Activated CD4-positive, alpha-beta T cell treated with anti-CD3 and anti-CD28 coated beads, Interleukin-2, amount 50 U/mL, for 48 hours (primary cell): ENCODE data around the gene SRSF7.

ENCODE experiments used
- DNase-seq, 2 experiments: peaks; one replicate each; pipeline ENCODE4 v3.0.0-alpha.2; 2020

Gene SRSF7

GRCh38 chr2:38700113-38700785 is 50.9 kb downstream of the SRSF7 start:
- no peak for DNase-seq

DNA sequence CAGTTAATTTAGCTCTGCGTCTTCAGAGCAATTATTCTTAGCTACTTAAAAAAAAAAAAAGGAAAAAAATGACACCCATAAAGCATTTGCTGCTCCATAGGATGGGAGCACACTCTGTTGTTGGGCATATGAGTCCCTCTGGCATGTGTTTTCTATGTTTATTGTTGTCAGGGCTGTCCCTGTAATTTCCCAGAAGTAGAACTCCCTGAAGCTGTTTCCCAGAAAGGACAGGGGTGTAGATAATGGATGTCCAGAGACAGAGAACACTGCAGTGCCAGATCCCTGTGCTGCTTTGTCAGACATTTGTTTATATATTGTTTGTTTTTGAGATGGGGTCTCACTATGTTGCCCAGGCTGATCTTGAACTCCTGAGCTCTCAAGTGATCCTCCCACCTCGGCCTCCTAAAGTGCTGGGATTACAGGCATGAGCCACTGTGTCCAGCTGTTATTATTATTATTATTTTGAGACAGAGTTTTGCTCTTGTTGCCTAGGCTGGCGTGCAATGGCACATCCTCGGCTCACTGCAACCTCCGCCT is 52.6 kb downstream of the SRSF7 start:
- no peak for DNase-seq

DNA sequence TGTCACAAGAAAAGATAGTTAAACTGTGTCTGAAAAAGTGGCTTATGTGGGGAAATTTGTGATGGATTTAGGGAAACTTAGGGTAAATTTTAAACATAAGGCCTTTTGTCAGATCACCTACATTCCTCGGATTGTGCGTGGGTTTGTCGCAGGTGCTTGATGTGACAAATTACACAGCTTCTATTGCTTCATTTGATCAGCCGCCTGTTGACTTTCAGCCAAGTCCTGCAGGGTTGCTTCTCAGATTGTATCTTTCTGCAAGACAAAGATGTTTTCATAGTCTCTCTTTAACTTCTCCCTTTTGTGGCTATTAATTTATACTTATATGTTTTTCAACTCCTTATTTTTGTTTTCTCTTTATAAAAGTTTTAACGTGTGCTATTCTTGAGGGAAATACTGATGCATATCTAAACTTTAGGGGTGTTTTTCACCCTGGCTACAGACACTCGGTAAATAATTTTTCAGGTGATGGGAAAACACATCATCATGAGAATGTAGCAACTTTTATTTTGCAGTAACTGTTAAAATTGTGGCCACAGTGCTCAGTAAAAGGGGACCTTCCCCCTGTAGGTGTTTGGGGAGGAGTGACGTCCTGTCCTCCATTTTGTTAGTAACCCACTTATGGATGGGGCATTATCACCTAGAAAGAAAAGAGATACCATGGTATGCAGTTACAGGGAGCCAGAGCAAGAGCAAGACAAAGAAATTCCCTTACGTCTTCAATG is 53.9 kb downstream of the SRSF7 start:
- DNase-seq, result peak in 1 of 2 experiments; percentile 50
